ENCODE data around the gene ZNF197. TPM values are rescaled to one million over a fixed set of nuclear protein-coding genes. Genes with fewer than 3 reads are reported as not detected.

Gene ZNF197
- total and polyA plus RNA-seq, 10 of the 15 experiments (the other 5 are each of a cell fraction or from before 2014, with no cell fraction given), result 3.2 to 16.6 (median 9.7) TPM

DNA sequence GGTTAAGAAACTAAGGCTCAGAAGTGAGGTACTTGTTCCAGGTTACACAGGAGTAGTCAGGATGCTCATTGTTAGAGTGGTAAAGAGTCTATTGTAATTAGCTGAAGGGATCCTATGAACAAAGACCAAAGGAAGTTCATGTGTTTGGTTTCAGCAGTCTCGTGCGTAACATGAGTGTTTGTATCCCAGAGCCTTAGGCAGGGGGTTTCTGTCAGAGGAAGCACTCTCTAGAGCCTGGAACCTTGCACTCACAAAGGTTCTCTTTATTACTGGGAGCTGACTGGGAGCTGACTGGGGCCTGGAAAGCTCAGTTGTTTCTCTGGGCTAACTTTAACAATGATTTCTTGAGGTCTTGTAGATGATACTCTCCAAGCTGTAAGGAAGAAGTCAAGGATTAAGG lies 3.9 kb downstream of the ZNF197 start:
- TF ChIP-seq SMAD1 (IDR thresholded peaks at IDR 0.05; ENCODE audit: low read depth, partially characterized antibody) (no peak), NFYA (IDR thresholded peaks at IDR 0.05; ENCODE audit: borderline replicate concordance, low read depth, low read length) (no peak), MEF2A (IDR thresholded peaks at IDR 0.05; ENCODE audit: insufficient read depth, low read depth, low read length) (no peak), SMAD5 (IDR thresholded peaks at IDR 0.05; ENCODE audit: low read depth) (no peak), ZNF207 (IDR thresholded peaks at IDR 0.05; ENCODE audit: borderline replicate concordance) (no peak), FOXM1 (IDR thresholded peaks at IDR 0.05; ENCODE audit: low read depth, low read length) (no peak), RB1 (IDR thresholded peaks at IDR 0.05; ENCODE audit: borderline replicate concordance) (no peak)
- TF ChIP-seq, protein P1, sequence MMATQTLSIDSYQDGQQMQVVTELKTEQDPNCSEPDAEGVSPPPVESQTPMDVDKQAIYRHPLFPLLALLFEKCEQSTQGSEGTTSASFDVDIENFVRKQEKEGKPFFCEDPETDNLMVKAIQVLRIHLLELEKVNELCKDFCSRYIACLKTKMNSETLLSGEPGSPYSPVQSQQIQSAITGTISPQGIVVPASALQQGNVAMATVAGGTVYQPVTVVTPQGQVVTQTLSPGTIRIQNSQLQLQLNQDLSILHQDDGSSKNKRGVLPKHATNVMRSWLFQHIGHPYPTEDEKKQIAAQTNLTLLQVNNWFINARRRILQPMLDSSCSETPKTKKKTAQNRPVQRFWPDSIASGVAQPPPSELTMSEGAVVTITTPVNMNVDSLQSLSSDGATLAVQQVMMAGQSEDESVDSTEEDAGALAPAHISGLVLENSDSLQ (IDR thresholded peaks at IDR 0.05), result no peak
- no TSS peak for BruUV-seq (replicated peaks)
- ATAC-seq (no peak), DNase-seq (ENCODE audit: low read depth, low spot score) (no peak), FAIRE-seq (no peak)
- in situ Hi-C loops (cut with MboI) (no loop called here), intact Hi-C loops (cut with micrococcal nuclease; ENCODE audit: unreplicated experiment) (no loop called here)
- WGBS (ENCODE audit: insufficient coverage, insufficient replicate concordance, low lambda C conversion rate, missing lambda C conversion rate), result 97% methylated on average over 2 of the region's 2 CpGs
- Histone ChIP-seq H3K4me1 (ENCODE audit: control insufficient read depth, insufficient read depth, low read length) (no peaks in the 10 kb centered on the region), H3K4me2 (ENCODE audit: control insufficient read depth, insufficient read depth) (no peak overlapping the region), H3K4me3 (no peak overlapping the region), H2AFZ (ENCODE audit: control insufficient read depth, low read depth, low read length) (no peak overlapping the region), H3K9ac (ENCODE audit: control insufficient read depth, insufficient read depth, low read length) (no peak overlapping the region), H3K79me2 (ENCODE audit: control insufficient read depth, insufficient read depth, low read length) (peaks cover 20% of the 10 kb centered on the region), H3K27me3 (replicated peaks in 1 of 2; ENCODE audit: control insufficient read depth in 2 of 2, insufficient read depth in 2 of 2, low read length in 1 of 2) (no peaks in the 10 kb centered on the region), H4K20me1 (ENCODE audit: control insufficient read depth, insufficient read depth) (no peaks in the 10 kb centered on the region), H3K36me3 (ENCODE audit: control insufficient read depth in 2 of 2, insufficient read depth in 2 of 2, low read length in 1 of 2) (peaks cover 1 to 16% of the 10 kb centered on the region in 2 experiments; a peak in 2 of 4 replicates), H3K27ac (ENCODE audit: control insufficient read depth, insufficient read depth) (no peak overlapping the region), H3K9me3 (replicated peaks; ENCODE audit: control insufficient read depth, insufficient read depth, low read length) (no peaks in the 10 kb centered on the region; the same call in 2 of the 3 replicates)
- CTCF ChIA-PET, result interaction anchor here (0.6 to 0.7 kb wide), 2 partner anchors 20 to 414 kb away, joined by 3 read pairs; partner anchors contain the start of gene ZNF35
- POLR2A ChIA-PET, result no interaction called here
- SMC1A ChIA-PET (ENCODE audit: uncharacterized antibody, unreplicated experiment), result interaction anchor here (1.0 kb wide), 1 partner anchor 9 kb away, joined by 3 read pairs; no protein-coding TSS in a partner anchor
- RAD21 ChIA-PET (ENCODE audit: unreplicated experiment), result no interaction called here

All from GM12878 (cell line).